ENCODE data around the gene LCMT2.
"Not testable (repeated sequence)": the region's sequence is repeated elsewhere in the genome, so short reads cannot be mapped to it uniquely, and the experiment has no call there.

The LCMT2 gene

GRCh38 chr15:43316016-43316970, 14.1 kb downstream of the LCMT2 start:
- DNase-seq (ENCODE audit: low read depth): no peak

- DNase-seq (ENCODE audit: low read depth): no peak
Measured at GRCh38 chr15:43314171-43314570, 16.2 kb downstream of the LCMT2 start.

GRCh38 chr15:43312378-43312777, 18.0 kb downstream of the LCMT2 start:
- DNase-seq (ENCODE audit: low read depth): no peak

- no peak for DNase-seq (ENCODE audit: low read depth)
Measured at GRCh38 chr15:43302205-43302817, 28.1 kb downstream of the LCMT2 start, which contains the start of gene TGM7. Gene TGM7, minus strand, starts transcription at chr15:43302255.

GRCh38 chr15:43299884-43300283, 30.5 kb downstream of the LCMT2 start:
- DNase-seq (ENCODE audit: low read depth): no peak

GRCh38 chr15:43299411-43299810, 31.0 kb downstream of the LCMT2 start:
- DNase-seq (ENCODE audit: low read depth): no peak

GRCh38 chr15:43294091-43294706, 36.2 kb downstream of the LCMT2 start:
- DNase-seq (ENCODE audit: low read depth): no peak

- DNase-seq (ENCODE audit: low read depth): no peak
Measured at GRCh38 chr15:43293432-43293831, 36.9 kb downstream of the LCMT2 start.

GRCh38 chr15:43292375-43293078, 37.8 kb downstream of the LCMT2 start:
- DNase-seq (ENCODE audit: low read depth): peak; percentile 14

GRCh38 chr15:43289656-43290055, 40.7 kb downstream of the LCMT2 start:
- not testable (repeated sequence) for DNase-seq (ENCODE audit: low read depth)

GRCh38 chr15:43287254-43287653, 43.1 kb downstream of the LCMT2 start:
- no peak for DNase-seq (ENCODE audit: low read depth)

GRCh38 chr15:43286074-43286473, 44.3 kb downstream of the LCMT2 start:
- no peak for DNase-seq (ENCODE audit: low read depth)

- peak; percentile 17 for DNase-seq (ENCODE audit: low read depth)
Measured at GRCh38 chr15:43285609-43286037, 44.8 kb downstream of the LCMT2 start.

GRCh38 chr15:43283526-43283925, 46.8 kb downstream of the LCMT2 start:
- no peak for DNase-seq (ENCODE audit: low read depth)

- no peak for DNase-seq (ENCODE audit: low read depth)
Measured at GRCh38 chr15:43281926-43282602, 48.3 kb downstream of the LCMT2 start.

- no peak for DNase-seq (ENCODE audit: low read depth)
Measured at GRCh38 chr15:43280996-43281395, 49.4 kb downstream of the LCMT2 start.

- DNase-seq (ENCODE audit: low read depth): no peak
Measured at GRCh38 chr15:43279496-43279895, 50.9 kb downstream of the LCMT2 start.

GRCh38 chr15:43278869-43279268, 51.5 kb downstream of the LCMT2 start:
- no peak for DNase-seq (ENCODE audit: low read depth)

GRCh38 chr15:43277901-43278300, 52.5 kb downstream of the LCMT2 start:
- DNase-seq (ENCODE audit: low read depth): no peak

GRCh38 chr15:43277231-43277823, 53.0 kb downstream of the LCMT2 start:
- DNase-seq (ENCODE audit: low read depth): no peak

GRCh38 chr15:43276563-43277200, 53.7 kb downstream of the LCMT2 start:
- no peak for DNase-seq (ENCODE audit: low read depth)
